Astrocyte of the spinal cord (primary cell): ENCODE data around the gene AMZ1.

ENCODE experiments used
- DNase-seq: peaks from one replicate; pipeline ENCODE4 v3.0.0; 2011; ENCODE audit warnings: low read depth, low spot score
- H3K4me3 ChIP-seq: 2 replicates; pipeline ENCODE4 v1.5.1; 2011; ENCODE audit warnings: low read depth, mild to moderate bottlenecking, low read length, moderate library complexity
- in situ Hi-C: cut with HindIII; loops from 2 replicates; pipeline ENCODE4 v1.10.0; 2017; ENCODE audit warnings: low sequenced_read_pairs
- TF ChIP-seq, protein P1 (sequence below): IDR thresholded peaks from 2 replicates; pipeline ENCODE4 v1.5.1; 2012; ENCODE audit warnings: low read depth, mild to moderate bottlenecking, low read length, inconsistent platforms

The AMZ1 gene, protein sequence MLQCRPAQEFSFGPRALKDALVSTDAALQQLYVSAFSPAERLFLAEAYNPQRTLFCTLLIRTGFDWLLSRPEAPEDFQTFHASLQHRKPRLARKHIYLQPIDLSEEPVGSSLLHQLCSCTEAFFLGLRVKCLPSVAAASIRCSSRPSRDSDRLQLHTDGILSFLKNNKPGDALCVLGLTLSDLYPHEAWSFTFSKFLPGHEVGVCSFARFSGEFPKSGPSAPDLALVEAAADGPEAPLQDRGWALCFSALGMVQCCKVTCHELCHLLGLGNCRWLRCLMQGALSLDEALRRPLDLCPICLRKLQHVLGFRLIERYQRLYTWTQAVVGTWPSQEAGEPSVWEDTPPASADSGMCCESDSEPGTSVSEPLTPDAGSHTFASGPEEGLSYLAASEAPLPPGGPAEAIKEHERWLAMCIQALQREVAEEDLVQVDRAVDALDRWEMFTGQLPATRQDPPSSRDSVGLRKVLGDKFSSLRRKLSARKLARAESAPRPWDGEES

DNA sequence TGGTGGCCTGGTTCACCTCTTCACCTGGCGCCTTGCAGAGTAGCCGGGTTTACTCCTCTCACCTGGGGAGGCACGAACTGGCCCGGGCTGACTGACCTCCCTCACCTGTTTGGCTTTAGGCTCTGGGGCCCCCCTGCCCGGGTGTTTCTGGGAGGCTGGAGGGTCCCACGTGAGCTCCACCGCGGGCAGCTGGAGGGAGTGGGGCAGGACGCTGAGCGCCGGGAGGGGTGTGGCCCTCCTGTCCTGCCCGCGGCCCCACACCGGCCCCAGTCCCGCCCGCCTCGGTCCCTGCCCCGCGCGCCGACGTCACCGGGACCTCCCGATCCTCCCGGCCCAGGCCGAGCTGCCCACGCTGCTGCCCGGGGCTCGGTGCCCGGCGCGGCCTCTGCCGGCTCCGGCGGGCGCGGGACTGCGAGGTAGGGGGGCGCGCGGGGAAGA, at the start of gene AMZ1:
Gene AMZ1, plus strand, starts transcription at position 322 of the 438 bp plus-strand sequence. CDS start 12,250 bp downstream, outside the sequence.
- H3K4me3 ChIP-seq = no peak within 1 kb of the TSS
- in situ Hi-C loops = no loop called here
- TF ChIP-seq, protein P1, sequence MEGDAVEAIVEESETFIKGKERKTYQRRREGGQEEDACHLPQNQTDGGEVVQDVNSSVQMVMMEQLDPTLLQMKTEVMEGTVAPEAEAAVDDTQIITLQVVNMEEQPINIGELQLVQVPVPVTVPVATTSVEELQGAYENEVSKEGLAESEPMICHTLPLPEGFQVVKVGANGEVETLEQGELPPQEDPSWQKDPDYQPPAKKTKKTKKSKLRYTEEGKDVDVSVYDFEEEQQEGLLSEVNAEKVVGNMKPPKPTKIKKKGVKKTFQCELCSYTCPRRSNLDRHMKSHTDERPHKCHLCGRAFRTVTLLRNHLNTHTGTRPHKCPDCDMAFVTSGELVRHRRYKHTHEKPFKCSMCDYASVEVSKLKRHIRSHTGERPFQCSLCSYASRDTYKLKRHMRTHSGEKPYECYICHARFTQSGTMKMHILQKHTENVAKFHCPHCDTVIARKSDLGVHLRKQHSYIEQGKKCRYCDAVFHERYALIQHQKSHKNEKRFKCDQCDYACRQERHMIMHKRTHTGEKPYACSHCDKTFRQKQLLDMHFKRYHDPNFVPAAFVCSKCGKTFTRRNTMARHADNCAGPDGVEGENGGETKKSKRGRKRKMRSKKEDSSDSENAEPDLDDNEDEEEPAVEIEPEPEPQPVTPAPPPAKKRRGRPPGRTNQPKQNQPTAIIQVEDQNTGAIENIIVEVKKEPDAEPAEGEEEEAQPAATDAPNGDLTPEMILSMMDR = no peak
- no peak for DNase-seq

DNA sequence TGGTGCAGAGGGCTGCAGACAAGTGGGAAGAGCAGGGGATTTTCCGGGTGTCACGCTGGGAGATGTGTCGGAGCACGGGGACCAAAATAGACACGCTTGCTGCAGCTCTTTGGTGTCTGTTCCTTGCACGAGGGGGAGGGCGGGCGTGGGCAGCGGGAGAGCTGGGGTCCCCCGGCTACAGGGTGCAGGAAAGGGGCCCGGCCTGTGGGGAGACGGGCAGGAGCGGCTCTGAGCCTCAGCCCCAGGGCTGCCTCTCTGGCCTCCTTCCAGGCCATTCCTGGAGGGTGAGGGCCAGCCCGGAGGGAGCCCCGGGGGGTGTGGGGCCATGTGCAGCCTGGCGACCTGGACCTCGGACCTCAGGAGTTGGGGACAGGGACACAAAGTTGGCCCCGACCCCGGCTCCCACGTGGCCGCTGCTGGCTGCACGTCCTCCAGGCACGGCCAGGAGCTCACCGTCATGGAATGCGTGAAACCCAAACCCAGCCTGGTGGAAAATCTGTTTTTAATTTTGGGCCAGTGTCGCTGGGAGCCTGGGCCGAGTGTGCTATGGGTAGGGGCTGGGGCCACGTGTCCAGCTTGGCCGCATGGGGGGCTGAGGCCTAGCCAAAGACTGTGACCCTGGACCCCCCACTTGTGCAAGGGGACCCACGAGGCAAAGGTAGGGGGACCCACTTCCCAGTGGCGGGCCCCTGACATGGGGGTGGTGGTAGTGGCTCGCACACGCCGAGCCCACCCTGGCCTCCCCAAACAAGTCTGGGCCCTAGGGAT, 49.6 kb upstream of the AMZ1 start:
- TF ChIP-seq, protein P1 = no peak
- peak; percentile 74 for DNase-seq
- in situ Hi-C loops = no loop called here
- no peak overlapping the region for H3K4me3 ChIP-seq

DNA sequence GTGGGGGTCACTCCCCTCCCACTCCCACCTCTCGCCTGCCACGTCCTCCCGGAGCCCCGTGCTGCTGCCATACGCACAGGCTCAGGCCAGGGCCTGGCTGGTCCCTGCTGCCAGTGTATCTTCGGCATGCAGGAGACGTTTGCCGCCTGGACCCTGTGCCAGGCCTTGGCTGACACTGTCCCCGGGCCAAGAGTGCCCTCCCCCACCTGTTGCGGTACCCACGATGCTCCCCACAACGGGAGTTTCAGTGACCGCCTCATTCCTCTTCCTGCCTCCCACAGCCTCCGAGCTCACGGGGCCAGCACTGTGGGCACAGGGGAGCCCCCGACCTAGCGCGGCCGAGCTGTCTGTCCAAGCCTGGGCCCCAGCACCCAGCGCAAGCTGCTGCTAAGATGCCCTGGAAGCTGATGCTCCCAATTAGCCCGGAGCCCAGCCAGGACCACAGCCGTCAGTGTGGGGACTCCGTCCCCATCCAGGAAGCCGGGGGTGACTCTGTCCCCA, 48.8 kb upstream of the AMZ1 start:
- H3K4me3 ChIP-seq = no peak overlapping the region
- in situ Hi-C loops = no loop called here
- DNase-seq = no peak
- TF ChIP-seq, protein P1 = no peak

DNA sequence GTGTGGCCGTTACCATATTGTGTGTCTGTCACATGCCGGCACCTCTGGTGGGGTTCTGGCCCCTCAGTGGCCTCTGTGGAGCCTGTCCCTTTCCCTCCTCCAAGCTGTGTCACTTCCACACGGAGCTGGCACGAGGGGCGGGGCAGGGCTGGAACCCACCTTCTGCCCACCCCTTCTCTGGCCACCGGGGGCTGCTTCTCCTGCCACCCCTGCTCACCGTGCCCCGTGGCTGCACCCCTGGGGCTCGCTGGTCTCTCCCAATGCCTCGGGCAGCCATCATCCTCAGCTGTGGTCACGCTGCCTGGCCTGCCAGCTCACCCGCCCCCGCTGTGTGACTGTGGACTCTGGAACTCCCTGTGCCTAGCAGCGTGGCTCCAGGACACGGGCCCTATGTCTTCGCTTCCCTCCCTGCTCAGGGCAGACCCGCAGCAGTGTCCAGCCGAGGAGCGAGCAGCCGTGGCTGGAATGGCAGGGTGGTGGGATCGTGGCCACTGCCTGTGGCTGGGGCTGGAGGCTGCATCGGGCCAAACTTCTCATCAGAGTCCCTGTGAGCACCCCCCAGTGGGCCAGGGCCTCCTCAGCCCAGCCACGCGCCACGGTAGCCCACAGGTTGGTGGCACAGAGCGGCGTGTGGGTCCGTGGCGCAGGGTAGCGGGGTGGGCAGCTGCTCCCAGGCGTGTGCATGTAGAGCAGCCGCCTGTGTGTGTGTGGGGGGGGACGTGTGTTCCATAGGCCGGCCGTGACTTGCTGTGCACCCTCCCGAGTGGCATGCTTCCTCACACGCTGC, 48.1 kb upstream of the AMZ1 start:
- no peak overlapping the region for H3K4me3 ChIP-seq
- TF ChIP-seq, protein P1 = no peak
- no peak for DNase-seq
- in situ Hi-C loops = no loop called here

DNA sequence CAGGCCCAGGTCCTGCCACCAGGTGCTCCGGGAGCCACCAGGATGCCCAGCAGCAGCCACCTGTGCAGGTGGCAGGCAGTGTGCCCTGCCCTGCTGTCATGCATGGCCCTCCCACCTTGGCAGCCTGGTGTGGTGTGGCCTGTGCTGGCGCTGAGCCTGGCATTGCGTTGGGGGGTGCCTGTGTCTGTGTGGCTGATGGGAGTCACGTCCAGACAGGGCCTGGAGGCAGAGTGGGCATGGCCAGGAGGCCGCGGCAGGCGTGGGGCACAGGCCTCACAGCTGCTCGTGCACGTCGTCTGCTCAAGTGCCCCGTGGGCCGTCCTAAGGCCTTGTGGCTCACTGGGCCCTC, 47.5 kb upstream of the AMZ1 start:
- no peak for DNase-seq
- no peak overlapping the region for H3K4me3 ChIP-seq
- in situ Hi-C loops = no loop called here
- TF ChIP-seq, protein P1 = no peak

DNA sequence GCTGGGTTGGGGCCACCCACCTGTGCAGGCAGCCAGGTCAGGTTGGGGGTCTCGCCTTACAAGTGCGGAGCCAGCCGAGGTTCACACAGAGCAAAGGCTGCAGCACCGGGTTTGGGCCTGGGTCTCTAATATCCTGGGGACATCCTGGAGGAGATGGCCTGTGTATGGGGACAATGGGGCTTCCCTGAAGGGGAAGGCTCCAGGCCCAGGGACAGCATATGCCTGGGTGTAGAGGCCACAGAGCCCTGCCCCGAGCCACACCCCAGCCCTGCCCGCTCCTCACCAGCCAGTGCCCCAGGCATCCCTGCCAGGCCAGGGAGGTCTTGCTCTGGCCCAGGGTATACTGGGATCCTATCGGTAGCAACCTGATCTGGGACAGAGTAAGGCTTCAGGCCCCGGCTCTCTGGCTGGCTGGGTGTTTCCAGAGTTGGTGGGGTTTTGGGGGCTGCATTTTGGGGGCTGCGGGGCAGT, 47.1 kb upstream of the AMZ1 start:
- no peak overlapping the region for H3K4me3 ChIP-seq
- no peak for DNase-seq
- TF ChIP-seq, protein P1 = no peak
- in situ Hi-C loops = no loop called here
